ENCODE results near the gene SAP30.

GRCh38 chr4:173371292-173372192 lies 788 bp downstream of the SAP30 start:
- TF ChIP-seq CTCF (IDR thresholded peaks at IDR 0.05): no peak
- TF ChIP-seq POLR2AphosphoS5 (IDR thresholded peaks at IDR 0.05): no peak
